Neural crest cell (in vitro differentiated cells): ENCODE measurements around the gene VIPR2. TPM values are rescaled to one million over a fixed set of nuclear protein-coding genes. Genes with fewer than 3 reads are reported as not detected.
A peak's percentile ranks its signal among the peaks of the same experiment; 100 is the strongest.

Experiments
- DNase-seq: peaks from one replicate; pipeline ENCODE4 v3.0.0; 2021; ENCODE audit warnings: low read depth, mixed read lengths, low spot score
- H3K27ac Mint-ChIP-seq: one replicate; pipeline ENCODE4 v1.8.0; 2021; ENCODE audit warnings: mild to moderate bottlenecking, mixed read lengths; ENCODE audit not compliant: unreplicated experiment
- H3K27me3 Mint-ChIP-seq: 2 replicates; pipeline ENCODE4 v1.8.0; 2021; ENCODE audit warnings: low read depth, mild to moderate bottlenecking, mixed read lengths
- H3K36me3 Mint-ChIP-seq: 2 replicates; pipeline ENCODE4 v1.8.0; 2021; ENCODE audit warnings: low read depth, mild to moderate bottlenecking, mixed read lengths
- H3K4me1 Mint-ChIP-seq: 2 replicates; pipeline ENCODE4 v1.8.0; 2021; ENCODE audit warnings: mixed read lengths
- H3K4me3 Mint-ChIP-seq: one replicate; pipeline ENCODE4 v1.8.0; 2021; ENCODE audit warnings: mild to moderate bottlenecking, mixed read lengths
- H3K9me3 Mint-ChIP-seq: 2 replicates; pipeline ENCODE4 v1.8.0; 2021; ENCODE audit warnings: mixed read lengths
- CTCF ChIP-seq: fragments of 200-600 bp; sonication (generic); conservative IDR thresholded peaks from 2 replicates; pipeline ENCODE4 v1.5.0; 2021; ENCODE audit warnings: antibody characterized with exemption, mild to moderate bottlenecking
- total RNA-seq: library from RNA; stranded (reverse); gene quantifications from 2 replicates; pipeline ENCODE4 v1.2.1, GENCODE V29; 2021

The VIPR2 gene
- total RNA-seq, 1 donor from 2014 or later: 0.16 TPM

DNA sequence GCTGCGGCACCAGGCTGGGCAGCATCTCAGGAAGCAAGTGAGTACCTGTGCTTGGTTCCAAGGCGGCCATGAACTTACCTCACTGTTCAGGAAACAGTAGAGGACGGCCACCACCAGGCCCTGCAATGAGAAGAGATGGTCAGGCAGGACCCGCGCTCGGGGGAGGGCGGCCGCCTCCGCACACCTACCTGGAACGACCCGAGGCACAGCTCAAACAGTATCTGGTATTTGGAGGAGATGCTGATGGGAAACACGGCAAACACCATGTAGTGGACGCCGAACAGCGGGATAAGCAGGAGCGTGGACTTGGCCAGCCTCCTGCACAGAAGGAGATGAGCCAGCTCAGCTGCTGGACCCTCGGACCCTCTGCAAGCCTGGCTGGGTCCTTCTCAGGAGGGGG lies 112.9 kb downstream of the VIPR2 start:
- Mint-ChIP-seq H3K4me1 (peaks cover 26% of the 10 kb centered on the region), H3K36me3 (no peaks in the 10 kb centered on the region), H3K9me3 (no peaks in the 10 kb centered on the region), H3K27ac (no peak overlapping the region), H3K4me3 (no peak overlapping the region), H3K27me3 (peaks cover 15% of the 10 kb centered on the region)
- no peak for TF ChIP-seq CTCF
- DNase-seq: no peak

- H3K36me3 Mint-ChIP-seq: no peaks in the 10 kb centered on the region
- H3K4me3 Mint-ChIP-seq: peak overlapping the region; percentile 72
- peaks cover 31% of the 10 kb centered on the region for H3K4me1 Mint-ChIP-seq
- peaks cover 21% of the 10 kb centered on the region for H3K27me3 Mint-ChIP-seq
- peak; percentile 31 for DNase-seq
- TF ChIP-seq CTCF: no peak
- no peak overlapping the region for H3K27ac Mint-ChIP-seq
- H3K9me3 Mint-ChIP-seq: no peaks in the 10 kb centered on the region
Observed at GRCh38 chr7:159031135-159031701, 113.4 kb downstream of the VIPR2 start.

GRCh38 chr7:159030490-159031134 lies 114.1 kb downstream of the VIPR2 start:
- Mint-ChIP-seq H3K36me3 (no peaks in the 10 kb centered on the region), H3K27ac (no peak overlapping the region), H3K4me3 (peak overlapping the region; percentile 72), H3K4me1 (peaks cover 37% of the 10 kb centered on the region), H3K9me3 (no peaks in the 10 kb centered on the region), H3K27me3 (peaks cover 24% of the 10 kb centered on the region)
- DNase-seq: peak; percentile 61
- peak; percentile 62 for TF ChIP-seq CTCF

GRCh38 chr7:159028508-159029401 lies 115.9 kb downstream of the VIPR2 start:
- H3K9me3 Mint-ChIP-seq: no peaks in the 10 kb centered on the region
- H3K36me3 Mint-ChIP-seq: no peaks in the 10 kb centered on the region
- H3K27me3 Mint-ChIP-seq: peaks cover 26% of the 10 kb centered on the region
- no peak for TF ChIP-seq CTCF
- no peak for DNase-seq
- no peak overlapping the region for H3K4me3 Mint-ChIP-seq
- peaks cover 44% of the 10 kb centered on the region for H3K4me1 Mint-ChIP-seq
- H3K27ac Mint-ChIP-seq: no peak overlapping the region

DNA sequence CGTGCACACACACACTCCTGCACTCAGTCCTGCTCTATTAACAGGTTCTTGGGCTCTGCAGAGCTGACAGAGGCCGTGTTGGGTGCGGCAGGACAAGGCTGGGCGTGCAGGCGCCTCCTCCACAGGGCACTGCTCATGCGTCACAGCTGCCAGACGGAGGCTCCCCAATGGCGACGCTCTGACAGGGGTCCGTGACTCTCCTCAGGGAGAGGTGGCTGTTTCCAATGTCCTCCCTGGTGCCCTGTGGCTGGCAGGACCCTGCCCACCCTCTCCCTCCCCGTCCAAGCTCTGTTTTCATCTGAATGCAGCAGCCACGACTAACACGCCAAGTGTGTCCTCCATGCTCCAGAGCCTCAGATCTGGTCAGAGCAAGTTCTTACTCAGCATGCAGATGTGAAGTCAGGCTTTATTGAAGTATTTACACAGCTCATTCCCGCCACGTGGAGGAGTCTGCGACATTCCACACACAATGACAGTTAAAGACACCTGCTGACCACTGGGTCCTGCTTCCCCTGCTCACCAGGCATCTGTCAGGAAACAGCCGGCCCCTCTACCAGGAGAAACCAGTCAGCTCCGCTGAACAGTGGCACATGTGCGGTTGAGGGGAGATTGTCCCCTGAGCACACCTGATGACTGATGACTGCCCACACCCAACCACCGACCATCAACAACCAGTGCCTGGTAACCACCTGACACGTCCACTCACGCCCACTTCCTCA lies 116.7 kb downstream of the VIPR2 start:
- no peak for DNase-seq
- Mint-ChIP-seq H3K9me3 (no peaks in the 10 kb centered on the region), H3K4me1 (peaks cover 44% of the 10 kb centered on the region), H3K27me3 (peaks cover 26% of the 10 kb centered on the region), H3K27ac (no peak overlapping the region), H3K4me3 (peak overlapping the region; percentile 15), H3K36me3 (no peaks in the 10 kb centered on the region)
- TF ChIP-seq CTCF: no peak
